ENCODE data around the gene HDHD2. TPM values are rescaled to one million over a fixed set of nuclear protein-coding genes. Genes with fewer than 3 reads are reported as not detected.

Gene HDHD2
- total RNA-seq, 1 donor from 2014 or later: 37.7 TPM

- peaks cover 20% of the 10 kb centered on the region for H3K4me1 Mint-ChIP-seq
- no peak overlapping the region for H3K27ac Mint-ChIP-seq
- H3K36me3 Mint-ChIP-seq (ENCODE audit: low read depth): peaks cover 33% of the 10 kb centered on the region
- intact Hi-C loops (cut with micrococcal nuclease): no loop called here
- no peak overlapping the region for H3K4me3 Mint-ChIP-seq
- DNase-seq: no peak
- no peaks in the 10 kb centered on the region for H3K9me3 Mint-ChIP-seq
- no peaks in the 10 kb centered on the region for H3K27me3 Mint-ChIP-seq
Measured at GRCh38 chr18:47118981-47119380, 31.3 kb downstream of the HDHD2 start.

GRCh38 chr18:47115205-47115604 lies 35.1 kb downstream of the HDHD2 start:
- peaks cover 6% of the 10 kb centered on the region for H3K4me1 Mint-ChIP-seq
- H3K9me3 Mint-ChIP-seq: no peaks in the 10 kb centered on the region
- no peak for DNase-seq
- H3K36me3 Mint-ChIP-seq (ENCODE audit: low read depth): peaks cover 39% of the 10 kb centered on the region
- H3K27me3 Mint-ChIP-seq: no peaks in the 10 kb centered on the region
- no peak overlapping the region for H3K4me3 Mint-ChIP-seq
- no peak overlapping the region for H3K27ac Mint-ChIP-seq
- intact Hi-C loops (cut with micrococcal nuclease): no loop called here

DNA sequence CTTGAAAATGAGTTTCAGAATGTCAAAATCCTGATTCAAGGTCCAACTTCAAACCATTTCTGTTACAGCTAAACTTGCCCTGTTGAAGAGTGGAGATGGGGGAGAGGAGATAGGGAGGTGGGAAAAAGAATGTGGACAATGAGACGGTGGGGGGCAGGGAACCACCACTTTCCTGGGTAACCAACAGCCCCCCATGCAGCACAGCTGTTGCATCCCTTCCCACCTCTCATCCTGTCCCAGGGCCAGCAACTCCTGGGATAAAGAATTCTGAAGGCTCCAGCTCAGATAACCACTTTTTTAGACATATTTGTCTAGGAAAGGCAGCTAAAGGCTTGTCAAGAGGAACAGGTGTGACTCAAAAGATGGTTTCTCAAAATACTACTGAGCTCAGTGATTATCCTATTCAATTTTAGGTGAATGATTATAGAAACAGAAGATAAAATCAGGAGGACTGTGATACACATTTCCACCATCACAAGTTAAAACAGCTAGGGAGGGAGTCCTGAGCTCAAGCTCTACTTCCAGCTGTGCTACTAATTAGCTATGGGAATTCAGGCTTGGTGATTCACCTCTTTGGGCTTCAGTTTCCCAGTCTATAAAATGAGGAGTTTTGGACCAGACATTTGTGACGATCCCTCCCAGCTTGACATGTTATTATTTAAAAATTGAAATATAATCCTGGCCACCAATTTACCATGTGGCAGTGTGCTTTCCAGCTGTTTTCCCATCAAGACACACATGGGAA lies 36.3 kb downstream of the HDHD2 start:
- DNase-seq: no peak
- no peaks in the 10 kb centered on the region for H3K27me3 Mint-ChIP-seq
- peaks cover 32% of the 10 kb centered on the region for H3K36me3 Mint-ChIP-seq (ENCODE audit: low read depth)
- H3K9me3 Mint-ChIP-seq: no peaks in the 10 kb centered on the region
- intact Hi-C loops (cut with micrococcal nuclease): no loop called here
- no peak overlapping the region for H3K4me3 Mint-ChIP-seq
- no peak overlapping the region for H3K27ac Mint-ChIP-seq
- H3K4me1 Mint-ChIP-seq: no peaks in the 10 kb centered on the region

DNA sequence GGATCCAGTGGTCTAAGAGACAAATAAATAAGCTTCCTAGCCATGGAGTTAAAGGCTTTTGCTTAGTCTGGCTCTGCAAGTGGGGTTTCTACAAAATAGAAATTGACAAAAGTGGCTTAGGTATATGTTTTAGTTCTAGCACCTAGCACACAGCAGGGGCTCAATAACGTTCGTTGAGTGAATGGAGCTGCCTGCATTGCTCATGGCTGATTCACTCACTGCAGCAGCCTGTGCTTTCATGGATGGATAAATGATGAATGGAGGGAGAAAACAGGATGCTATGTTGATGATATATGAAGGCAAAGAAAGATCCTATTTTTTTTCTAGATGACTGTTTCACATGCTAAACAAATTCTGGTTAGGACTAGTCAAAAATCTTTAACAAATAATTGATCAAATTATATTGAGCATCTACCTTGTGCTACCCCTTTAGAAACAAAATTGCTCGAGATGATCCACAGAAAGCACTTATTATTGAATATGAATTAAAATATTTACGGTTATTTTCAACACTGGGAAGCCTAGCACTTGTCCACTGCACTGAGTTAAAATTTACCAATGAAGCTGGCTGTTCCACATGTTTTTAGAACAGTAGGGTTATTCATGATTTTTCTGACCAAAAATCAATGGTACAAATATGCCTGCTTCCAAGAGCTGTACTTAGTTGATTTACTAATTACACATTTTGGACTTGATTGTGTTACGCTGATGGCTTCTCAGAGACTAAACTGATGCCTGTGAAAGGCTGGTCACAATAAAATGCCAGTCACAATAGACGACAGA lies 39.6 kb downstream of the HDHD2 start:
- Mint-ChIP-seq H3K27me3 (no peaks in the 10 kb centered on the region), H3K27ac (no peak overlapping the region), H3K36me3 (ENCODE audit: low read depth) (peaks cover 34% of the 10 kb centered on the region), H3K4me3 (no peak overlapping the region), H3K9me3 (no peaks in the 10 kb centered on the region), H3K4me1 (no peaks in the 10 kb centered on the region)
- DNase-seq: no peak
- intact Hi-C loops (cut with micrococcal nuclease): no loop called here

- no peaks in the 10 kb centered on the region for H3K9me3 Mint-ChIP-seq
- intact Hi-C loops (cut with micrococcal nuclease): no loop called here
- no peak overlapping the region for H3K27ac Mint-ChIP-seq
- H3K4me3 Mint-ChIP-seq: no peak overlapping the region
- H3K36me3 Mint-ChIP-seq (ENCODE audit: low read depth): peaks cover 34% of the 10 kb centered on the region
- no peaks in the 10 kb centered on the region for H3K4me1 Mint-ChIP-seq
- H3K27me3 Mint-ChIP-seq: no peaks in the 10 kb centered on the region
- DNase-seq: no peak
Measured at GRCh38 chr18:47109720-47110119, 40.6 kb downstream of the HDHD2 start.

GRCh38 chr18:47108998-47109405 lies 41.3 kb downstream of the HDHD2 start:
- Mint-ChIP-seq H3K4me1 (no peaks in the 10 kb centered on the region), H3K27me3 (no peaks in the 10 kb centered on the region), H3K4me3 (no peak overlapping the region), H3K27ac (no peak overlapping the region), H3K9me3 (no peaks in the 10 kb centered on the region), H3K36me3 (ENCODE audit: low read depth) (peaks cover 35% of the 10 kb centered on the region)
- no peak for DNase-seq
- intact Hi-C loops (cut with micrococcal nuclease): no loop called here

GRCh38 chr18:47108373-47108772 lies 41.9 kb downstream of the HDHD2 start:
- H3K27ac Mint-ChIP-seq: no peak overlapping the region
- no peaks in the 10 kb centered on the region for H3K9me3 Mint-ChIP-seq
- no peak overlapping the region for H3K4me3 Mint-ChIP-seq
- no peaks in the 10 kb centered on the region for H3K4me1 Mint-ChIP-seq
- no peak for DNase-seq
- no peaks in the 10 kb centered on the region for H3K27me3 Mint-ChIP-seq
- H3K36me3 Mint-ChIP-seq (ENCODE audit: low read depth): peaks cover 32% of the 10 kb centered on the region
- intact Hi-C loops (cut with micrococcal nuclease): no loop called here

DNA sequence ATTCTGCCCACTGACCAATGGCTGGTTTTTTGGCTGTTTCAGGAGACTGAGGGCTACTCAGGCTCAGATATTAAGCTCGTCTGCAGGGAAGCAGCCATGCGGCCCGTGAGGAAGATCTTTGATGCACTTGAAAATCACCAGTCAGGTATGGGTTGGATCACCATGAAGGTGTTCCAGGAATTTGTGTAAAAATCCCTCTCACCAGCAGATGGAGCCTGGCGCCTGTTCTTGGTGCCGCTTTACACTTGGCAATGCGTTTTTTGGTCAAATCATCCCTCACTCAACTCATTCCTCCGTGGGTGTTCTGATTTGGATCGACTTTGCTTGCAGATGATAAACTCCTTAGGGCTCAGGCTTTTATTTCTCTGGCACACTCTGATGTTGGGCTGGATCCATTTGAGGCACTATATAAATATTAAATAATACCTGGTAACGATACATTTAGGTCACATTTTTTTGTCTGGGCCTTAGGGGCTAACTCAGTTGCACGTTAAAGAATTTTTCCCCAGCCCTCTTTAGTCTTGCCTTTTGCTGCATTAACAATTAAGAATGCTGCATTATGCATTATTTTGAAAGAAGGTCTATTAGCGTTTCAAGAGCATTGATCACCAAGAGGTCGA lies 50.0 kb downstream of the HDHD2 start:
- peak; percentile 89 for DNase-seq
- intact Hi-C loops (cut with micrococcal nuclease): loop anchor here (1.0 to 2.0 kb wide), 2 partner anchors 105 to 648 kb away; no protein-coding TSS in a partner anchor
- Mint-ChIP-seq H3K27ac (no peak overlapping the region), H3K27me3 (no peaks in the 10 kb centered on the region), H3K4me3 (no peak overlapping the region), H3K4me1 (no peaks in the 10 kb centered on the region), H3K36me3 (ENCODE audit: low read depth) (peaks cover 8% of the 10 kb centered on the region), H3K9me3 (no peaks in the 10 kb centered on the region)

GRCh38 chr18:47095810-47096209 lies 54.5 kb downstream of the HDHD2 start:
- DNase-seq: no peak
- Mint-ChIP-seq H3K36me3 (ENCODE audit: low read depth) (peaks cover 4% of the 10 kb centered on the region), H3K27ac (no peak overlapping the region), H3K27me3 (no peaks in the 10 kb centered on the region), H3K4me1 (no peaks in the 10 kb centered on the region), H3K9me3 (no peaks in the 10 kb centered on the region), H3K4me3 (no peak overlapping the region)
- intact Hi-C loops (cut with micrococcal nuclease): no loop called here

GRCh38 chr18:47087676-47088075 lies 62.6 kb downstream of the HDHD2 start:
- Mint-ChIP-seq H3K36me3 (ENCODE audit: low read depth) (no peaks in the 10 kb centered on the region), H3K4me3 (no peak overlapping the region), H3K4me1 (no peaks in the 10 kb centered on the region), H3K27me3 (no peaks in the 10 kb centered on the region), H3K9me3 (no peaks in the 10 kb centered on the region), H3K27ac (no peak overlapping the region)
- DNase-seq: no peak
- intact Hi-C loops (cut with micrococcal nuclease): no loop called here

DNA sequence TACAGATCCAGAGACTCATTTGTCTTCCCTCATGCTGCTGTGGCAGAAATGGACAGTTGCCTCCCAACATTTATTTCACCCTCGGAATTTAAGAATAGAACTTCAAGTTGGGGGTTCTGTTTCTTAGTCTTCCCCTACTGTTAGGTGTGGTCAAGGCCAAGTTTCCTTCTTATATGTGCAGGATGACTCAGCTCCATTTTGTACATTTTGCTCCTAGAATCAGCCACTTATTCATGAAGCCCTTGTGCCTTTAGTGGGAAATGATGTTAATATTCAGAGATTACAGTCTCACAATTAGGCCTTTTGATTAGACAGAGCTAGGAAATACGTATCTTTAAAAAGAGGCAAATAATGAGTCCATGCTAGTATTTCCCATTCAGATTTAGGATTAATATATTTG lies 68.7 kb downstream of the HDHD2 start:
- Mint-ChIP-seq H3K27me3 (peaks cover 2% of the 10 kb centered on the region), H3K4me1 (no peaks in the 10 kb centered on the region), H3K27ac (no peak overlapping the region), H3K9me3 (no peaks in the 10 kb centered on the region), H3K36me3 (ENCODE audit: low read depth) (no peaks in the 10 kb centered on the region), H3K4me3 (no peak overlapping the region)
- intact Hi-C loops (cut with micrococcal nuclease): no loop called here
- no peak for DNase-seq

DNA sequence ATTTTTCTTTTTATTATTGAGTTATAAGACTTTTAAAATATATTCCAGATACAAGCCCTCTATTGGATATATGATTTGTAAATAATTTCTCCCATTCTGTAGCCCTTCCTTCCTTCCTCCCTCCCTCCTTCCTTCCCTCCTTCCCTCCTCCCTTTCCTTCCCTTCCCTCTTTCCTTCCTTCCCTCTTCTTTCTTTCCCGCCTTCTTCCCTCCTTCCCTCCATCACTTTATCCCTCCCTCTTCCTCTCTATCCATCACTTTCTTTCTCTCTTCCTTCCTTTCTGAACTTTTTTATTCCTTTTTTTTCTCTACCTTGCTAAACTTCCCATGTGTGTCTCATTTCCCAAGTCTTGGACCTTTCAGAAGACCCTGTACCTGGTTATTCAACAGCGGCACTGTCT lies 69.4 kb downstream of the HDHD2 start:
- Mint-ChIP-seq H3K27me3 (peaks cover 2% of the 10 kb centered on the region), H3K36me3 (ENCODE audit: low read depth) (no peaks in the 10 kb centered on the region), H3K4me3 (no peak overlapping the region), H3K9me3 (no peaks in the 10 kb centered on the region), H3K4me1 (no peaks in the 10 kb centered on the region), H3K27ac (no peak overlapping the region)
- intact Hi-C loops (cut with micrococcal nuclease): no loop called here
- no peak for DNase-seq

GRCh38 chr18:47077111-47077510 lies 73.2 kb downstream of the HDHD2 start:
- H3K9me3 Mint-ChIP-seq: no peaks in the 10 kb centered on the region
- H3K27ac Mint-ChIP-seq: no peak overlapping the region
- H3K27me3 Mint-ChIP-seq: peaks cover 2% of the 10 kb centered on the region
- intact Hi-C loops (cut with micrococcal nuclease): no loop called here
- DNase-seq: no peak
- peaks cover 3% of the 10 kb centered on the region for H3K4me1 Mint-ChIP-seq
- H3K36me3 Mint-ChIP-seq (ENCODE audit: low read depth): no peaks in the 10 kb centered on the region
- H3K4me3 Mint-ChIP-seq: no peak overlapping the region

Measured in activated CD4-positive, alpha-beta T cell treated with anti-CD3 and anti-CD28 coated beads, Interleukin-2, amount 10 ng/mL, durations not matched to agents 24 days and 14 days (primary cell).